Activated CD4-positive, alpha-beta T cell treated with anti-CD3 and anti-CD28 coated beads for 1 hour (primary cell): Measurements from ENCODE around the gene STARD13.

Experiments
- DNase-seq: peaks from one replicate; pipeline ENCODE4 v3.0.0-alpha.2; 2020

The STARD13 gene

DNA sequence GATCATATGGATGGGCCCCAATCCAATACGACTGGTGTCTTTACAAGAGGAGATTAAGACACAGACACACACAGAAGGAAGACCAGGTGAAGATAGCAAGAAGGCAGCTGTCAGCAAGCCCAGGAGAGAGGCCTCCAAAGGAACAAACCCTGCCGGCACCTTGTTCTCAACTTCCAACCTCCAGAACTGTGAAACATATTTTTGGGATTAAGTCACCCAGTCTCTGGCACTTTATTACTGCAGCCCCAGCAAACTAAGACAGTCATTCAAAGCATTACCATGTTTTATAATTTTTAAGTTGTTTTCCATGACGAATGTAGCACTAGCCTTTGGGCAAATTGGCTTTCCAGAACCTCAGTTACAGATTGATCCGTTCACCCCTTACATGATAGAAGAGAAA, 11.3 kb downstream of the STARD13 start:
- no peak for DNase-seq

DNA sequence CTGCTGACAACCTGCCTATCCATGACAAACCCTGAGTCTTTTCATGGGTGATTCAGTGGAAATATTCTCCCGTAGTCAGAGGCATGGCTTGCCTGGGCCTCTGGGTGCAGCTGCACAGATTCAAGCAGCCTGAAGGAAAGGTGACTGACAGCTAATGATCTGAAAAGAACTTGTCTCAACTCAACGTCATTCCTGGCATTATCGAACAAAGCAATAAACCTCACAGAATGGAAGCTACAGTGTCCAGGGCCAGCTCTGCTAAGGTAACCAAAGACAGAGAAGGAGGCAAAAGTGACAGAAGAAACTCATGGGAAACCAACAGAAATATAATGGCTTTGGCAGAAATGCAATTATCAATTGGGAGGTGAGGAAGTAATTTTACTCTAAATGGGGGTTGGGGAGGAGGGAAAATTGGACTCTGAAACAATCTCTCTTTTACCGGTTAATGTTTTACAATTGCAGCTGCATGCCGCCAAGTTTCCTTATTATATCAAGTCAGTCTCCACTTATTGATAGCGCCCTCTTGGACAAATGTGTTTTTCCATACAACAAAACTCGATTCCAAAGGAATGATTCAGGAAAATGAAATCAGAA, 12.9 kb downstream of the STARD13 start:
- DNase-seq: no peak

DNA sequence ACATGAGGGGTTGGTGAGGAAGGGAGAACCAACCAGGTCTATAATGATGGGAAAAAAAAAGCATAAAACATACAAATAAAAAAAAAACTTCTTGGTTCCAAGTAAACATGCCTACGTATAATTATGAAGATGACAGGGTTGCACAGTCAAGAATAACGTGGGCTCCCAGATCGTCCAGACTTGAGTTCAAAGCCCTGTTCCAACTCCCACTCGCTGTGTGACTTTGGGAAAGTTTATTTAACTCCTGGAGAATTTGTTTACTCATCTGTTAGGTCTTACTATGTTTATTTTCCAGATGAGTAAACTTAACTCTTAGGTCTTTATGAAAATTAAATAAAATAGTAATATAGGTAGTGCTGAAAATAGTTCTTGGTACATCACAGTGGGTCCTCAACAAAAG, 13.8 kb downstream of the STARD13 start:
- DNase-seq: no peak

DNA sequence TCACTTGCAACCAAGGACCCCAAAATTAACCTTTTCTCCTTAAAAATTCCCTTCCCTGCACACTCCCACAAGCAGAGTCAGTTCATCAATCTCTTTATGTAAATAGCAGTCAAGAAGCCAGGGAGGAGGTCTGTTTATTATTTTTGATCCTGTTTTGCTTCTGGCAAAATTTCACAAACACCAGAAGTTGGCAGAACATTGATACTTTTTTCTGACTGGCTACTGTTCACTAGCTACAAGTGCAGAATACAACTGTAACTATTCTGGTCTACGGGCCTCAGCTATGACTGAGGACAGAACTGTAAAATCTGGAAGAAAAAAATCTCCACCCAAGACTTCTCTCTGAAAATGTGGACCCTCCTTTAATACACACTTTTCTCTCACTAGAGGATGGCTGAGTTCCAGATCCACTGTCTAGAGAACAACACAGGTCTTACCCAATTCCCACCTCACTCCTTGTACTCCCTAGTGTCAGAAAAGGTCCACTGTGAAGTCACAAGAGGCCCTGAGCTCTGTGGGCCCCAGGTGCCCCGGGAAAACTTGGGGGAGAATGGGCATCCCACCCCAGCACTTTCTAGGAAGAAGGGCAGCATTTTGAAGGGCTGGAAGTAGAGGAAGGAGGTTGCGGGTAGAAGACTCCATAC, 14.5 kb downstream of the STARD13 start:
- DNase-seq: no peak

DNA sequence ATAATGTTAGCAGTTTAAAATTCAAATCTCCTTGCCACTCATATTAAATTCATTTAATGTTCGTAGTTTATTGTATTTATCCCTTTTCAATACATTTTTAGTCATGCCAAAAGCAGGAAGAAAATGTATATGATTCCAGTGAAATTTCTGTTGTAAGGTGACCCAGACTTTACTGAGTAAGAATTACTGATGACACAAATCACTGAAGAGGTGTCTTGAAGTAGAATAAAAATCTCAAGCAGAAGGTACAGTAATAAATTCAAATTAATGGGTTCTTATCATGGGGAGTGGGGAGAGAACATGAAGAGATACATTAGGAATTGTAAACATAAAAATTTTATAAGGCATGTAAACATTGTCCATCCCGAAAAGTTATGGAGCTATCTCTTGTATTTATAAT, 19.9 kb downstream of the STARD13 start:
- no peak for DNase-seq

DNA sequence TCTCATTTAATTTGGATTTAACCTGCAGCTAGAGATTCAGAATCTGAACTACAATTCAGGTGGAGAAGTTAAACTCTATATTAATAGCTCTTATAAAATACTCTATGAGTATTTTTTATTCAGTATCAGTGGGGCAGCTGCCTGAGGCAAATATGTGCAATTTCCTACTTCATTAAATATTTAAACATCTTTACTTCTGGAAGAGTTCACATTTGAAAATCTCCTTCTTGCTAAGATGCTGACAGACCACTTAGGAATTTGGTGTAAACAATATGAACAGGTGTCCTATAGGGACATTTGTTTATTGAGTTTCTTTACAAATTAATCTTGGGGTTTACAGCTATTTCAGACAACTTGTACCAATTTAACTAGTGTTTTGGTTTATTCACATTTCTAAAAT, 20.4 kb downstream of the STARD13 start:
- DNase-seq: no peak

DNA sequence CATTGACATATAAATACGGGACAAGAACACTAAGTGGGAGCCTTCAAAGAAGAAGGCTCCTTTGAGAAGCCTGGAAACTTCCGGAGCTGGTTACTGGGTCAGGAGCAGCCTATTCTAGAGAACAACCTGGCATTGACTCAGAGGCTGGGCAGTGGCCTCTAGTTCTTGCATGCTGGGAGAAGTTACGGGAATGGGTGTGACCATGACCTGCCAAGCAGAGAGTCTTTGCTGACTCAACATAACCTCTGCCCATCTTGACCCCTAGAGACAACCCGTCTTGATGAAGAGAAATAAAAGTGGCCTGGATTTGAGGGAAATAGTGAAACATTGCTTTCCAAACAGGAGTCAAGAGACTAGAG, 21.0 kb downstream of the STARD13 start:
- DNase-seq: no peak

DNA sequence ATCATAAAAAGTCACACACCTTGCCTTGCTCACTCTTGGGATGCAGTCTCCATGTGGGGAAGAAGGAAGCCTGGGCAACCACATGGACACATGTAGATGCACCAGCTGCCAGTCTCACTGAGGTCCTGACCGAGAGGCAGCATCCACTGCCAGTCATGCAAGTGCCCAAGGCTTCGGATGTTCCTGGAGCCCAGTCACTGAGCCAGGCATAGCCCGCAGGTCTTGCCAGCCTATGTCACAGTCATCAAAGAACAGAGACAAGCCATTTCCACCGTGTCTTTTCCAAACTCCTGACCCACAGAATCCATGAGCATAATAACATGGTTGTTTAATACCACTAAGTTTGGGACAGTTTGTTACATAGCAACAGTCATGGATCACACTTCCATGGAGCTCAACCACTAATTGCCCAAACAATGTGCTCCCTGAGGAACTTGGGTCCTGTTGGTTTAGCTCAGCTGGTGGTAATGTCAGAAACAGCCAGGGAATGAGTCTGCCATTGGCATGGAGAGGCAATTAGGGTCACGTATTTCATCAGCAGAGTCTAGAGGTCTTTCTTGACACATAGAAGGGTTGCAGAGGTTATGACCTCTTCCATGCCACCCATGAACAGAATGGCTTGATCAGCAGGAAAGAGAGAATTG, 21.5 kb downstream of the STARD13 start:
- no peak for DNase-seq

DNA sequence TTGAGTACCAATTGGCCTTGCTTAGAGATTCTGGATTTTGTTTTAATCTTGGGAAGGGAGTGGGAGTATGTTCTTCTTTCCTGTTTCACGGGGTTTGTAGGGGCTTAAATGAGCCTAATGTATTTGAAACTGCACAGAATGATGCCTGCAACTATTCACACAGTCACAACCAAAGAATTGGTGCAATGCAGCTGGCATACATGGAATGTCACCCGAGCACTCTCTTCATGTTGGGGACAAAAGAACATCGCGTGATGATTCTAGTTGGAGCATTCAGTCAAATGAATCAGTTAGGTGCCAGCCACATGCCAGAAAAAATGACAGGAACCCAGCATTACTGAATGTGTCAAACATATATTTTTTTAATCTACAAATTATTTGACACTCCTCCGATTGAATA, 22.1 kb downstream of the STARD13 start:
- DNase-seq: no peak

DNA sequence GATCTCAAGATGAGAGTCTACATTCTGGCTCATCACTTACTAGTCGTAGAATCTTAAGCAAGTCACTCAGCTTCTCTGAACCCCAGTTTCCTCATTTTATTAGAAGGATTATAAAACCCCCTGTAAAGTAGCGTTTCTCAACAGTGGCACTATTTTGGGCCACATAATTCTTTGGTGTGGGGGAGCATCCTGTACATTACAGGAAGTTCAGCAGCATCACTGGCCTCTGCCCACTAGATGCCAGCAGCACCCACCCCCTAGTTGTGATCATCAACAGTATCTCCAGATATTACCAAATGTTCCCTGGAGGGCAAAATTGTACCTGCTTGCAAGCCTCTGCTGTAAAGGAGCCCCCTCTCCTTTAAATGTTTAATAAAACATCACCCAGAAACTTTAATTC, 22.6 kb downstream of the STARD13 start:
- no peak for DNase-seq

DNA sequence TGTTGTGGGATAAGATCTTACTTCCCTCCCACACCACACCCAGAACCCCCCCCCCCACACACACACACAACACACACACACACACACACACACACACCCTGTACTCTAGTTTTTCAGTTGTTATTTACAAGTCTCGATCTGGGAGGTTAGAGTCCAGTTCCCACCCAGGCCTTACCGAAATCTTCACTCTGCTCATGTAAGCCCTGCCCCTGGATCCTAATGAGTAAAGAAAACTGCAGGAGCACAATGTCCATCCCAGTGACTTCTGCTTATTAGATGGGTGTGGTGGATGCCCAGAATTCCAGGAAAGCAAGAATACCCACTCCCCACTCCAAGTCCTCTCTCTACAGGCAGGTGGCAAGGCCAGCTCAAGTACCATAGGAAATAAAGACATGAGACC, 23.0 kb downstream of the STARD13 start:
- no peak for DNase-seq

DNA sequence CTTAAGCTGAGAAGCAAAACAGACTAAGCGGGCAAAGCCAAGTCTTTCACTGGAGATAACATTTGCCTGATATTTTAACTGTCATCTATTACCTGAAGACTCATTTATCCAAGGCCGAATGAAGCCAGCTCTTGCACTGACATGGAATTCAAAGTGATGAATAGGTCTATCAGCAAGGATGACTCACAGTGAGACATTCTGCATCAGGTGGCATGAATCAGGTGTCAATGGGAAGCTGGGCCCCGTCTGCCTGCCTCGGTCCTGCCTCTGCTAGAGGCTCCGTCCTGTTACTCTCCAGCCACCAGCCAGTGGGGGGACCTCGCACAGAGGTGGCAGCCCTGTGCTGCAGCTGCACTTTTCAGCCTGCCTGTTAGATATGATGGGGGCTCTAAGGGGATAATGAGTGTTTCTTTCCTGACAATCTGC, 23.5 kb downstream of the STARD13 start:
- no peak for DNase-seq

DNA sequence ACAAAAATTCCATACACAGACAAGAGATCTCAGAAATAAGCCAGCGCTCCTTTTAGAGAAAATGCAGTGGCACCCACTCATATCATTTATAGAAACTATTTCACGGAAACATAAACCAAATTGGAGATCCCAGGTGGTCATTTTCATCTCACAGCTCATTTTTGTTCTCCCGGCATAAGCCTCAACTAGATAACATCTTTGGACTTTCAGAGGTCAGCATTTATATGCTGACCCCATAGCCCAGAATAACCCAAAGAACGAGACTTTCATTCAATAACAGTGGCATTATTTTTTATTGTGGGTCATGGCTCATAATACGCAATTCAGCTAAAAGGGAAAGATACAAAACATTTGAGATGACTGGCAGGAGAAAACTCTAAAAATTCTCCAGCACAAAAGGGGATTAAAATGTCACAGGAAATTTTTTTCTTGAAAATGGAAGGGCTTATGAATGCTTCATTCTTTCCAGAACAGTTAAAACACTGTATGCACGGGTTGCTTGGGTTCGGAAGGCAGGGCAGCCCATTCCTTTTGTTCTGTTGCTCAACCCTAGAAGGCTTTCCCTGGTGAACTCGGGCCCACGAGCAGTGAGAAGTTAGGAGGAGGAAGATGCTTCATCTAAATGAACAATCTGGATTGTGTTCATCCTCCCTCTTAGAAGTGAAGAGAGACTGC, 24.0 kb downstream of the STARD13 start:
- DNase-seq: no peak

DNA sequence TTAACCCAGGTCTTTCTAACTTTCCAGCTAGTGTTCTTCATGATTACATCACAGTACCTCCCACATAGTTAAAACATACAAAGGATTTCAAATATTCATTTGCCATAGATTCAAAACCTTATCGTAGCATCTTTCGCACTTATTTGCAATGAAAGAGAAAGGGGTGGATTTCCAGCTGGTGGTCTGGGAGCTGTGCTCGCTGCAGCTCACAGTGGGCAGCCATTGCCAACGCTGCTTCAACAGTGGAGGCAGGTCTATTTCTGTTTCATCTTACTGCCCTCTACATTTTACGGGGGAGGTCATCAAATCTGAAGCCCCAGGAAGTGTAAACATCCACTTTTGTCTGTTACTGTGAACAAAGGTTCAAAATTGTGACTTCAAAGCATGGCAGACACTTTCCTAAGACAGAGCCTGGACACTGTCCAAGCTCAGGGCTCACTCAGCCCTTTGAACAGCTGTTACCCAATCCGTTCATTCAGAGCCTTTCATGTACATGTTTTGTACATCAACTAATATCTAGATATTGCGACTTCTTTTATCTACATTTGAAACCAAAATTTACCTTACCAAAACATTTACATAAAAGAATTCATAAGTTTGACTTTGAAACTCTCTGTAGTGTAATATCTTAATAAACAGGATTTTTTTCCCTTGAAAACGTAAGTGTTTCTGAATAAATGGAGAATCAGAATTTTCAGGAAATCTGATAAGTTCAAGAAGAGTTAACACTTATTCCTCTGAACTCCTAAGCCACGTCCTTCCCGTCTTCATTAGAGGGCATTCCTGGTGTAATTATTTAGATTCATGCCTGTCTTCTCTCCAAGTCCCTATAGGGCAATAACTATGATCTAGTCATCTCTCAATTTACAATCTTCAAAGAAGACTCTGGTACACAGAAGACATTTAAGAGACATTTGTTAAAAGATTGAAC, 25.1 kb downstream of the STARD13 start:
- no peak for DNase-seq

DNA sequence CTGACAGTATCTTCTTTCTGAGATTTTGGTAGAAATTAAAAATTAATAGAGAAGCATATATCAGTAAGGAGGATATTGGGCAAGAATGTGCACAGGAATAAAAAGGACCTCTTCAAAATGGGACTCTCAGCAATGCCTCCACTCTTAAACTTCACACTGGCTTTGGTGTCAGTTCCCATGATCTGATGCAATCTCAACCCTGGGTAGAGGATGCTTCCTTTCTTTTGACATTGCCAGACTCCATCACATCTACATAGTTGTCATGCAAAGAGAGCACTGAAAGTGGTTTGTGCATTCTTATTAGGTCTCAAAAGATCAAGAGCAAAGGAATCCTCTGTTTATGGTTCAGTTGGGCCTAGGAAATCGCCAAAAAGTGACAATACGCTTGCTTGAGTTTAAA, 26.3 kb downstream of the STARD13 start:
- no peak for DNase-seq

DNA sequence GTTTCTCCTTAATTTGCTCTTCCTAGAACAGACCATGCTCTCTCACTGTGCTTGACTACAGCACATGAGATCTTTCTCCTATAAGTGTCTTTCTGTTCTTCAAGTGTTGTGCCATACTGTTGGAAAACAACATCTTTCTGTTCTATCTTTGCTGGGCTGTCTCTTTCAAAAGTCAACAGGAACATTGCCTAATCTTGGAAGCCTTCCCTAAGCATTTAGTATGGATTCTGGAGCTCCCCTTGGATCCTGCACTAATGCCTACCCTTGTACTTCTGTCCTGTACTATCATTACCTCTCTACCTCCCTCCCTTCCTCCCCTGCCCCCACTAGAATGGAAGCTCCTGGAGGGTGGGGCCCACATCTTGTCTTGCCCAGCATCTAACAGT, 26.8 kb downstream of the STARD13 start:
- DNase-seq: no peak

DNA sequence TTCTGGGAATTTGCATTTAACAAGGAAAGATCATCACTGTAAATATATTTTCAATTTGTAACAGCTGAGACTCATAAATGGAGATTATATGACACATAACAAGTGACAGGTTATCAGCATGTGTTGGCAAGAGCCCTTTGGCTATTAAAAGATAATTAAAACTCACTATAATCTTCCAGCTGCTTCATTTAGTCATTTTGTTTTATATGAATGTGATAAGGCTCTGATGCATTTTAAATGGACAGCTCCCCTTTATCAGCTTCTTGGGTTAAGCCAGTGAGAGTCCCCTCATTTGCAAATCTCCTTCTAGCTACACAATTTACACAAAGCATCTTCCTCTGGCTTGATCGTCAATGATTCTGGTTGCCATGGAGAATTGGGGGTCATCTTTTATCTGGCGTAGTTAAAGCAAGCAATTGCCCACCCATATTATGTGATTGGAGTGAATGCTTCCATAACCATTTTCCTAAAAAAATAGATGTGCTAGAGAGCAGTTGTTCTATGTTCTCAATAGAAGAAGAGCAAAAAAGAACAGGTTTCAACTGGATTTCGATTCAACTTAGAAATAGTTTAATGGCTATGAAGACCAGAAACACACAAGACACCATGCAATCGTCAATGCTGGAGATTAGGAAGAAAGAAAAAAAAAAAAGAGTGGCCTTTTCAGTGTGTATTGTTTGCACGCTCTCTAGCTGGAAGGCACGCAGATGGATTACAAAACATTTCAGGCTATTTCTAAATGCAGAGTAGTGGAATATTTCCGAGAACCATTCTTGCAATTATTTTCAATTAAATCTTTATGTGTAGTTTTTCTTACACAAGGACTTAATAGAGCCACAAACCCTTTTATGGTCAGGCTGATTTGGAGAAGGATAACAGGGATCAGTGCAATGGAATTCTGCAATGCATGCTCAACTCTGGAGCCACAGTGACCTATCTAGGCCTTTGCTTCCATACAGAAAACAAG, 27.4 kb downstream of the STARD13 start:
- DNase-seq: no peak

DNA sequence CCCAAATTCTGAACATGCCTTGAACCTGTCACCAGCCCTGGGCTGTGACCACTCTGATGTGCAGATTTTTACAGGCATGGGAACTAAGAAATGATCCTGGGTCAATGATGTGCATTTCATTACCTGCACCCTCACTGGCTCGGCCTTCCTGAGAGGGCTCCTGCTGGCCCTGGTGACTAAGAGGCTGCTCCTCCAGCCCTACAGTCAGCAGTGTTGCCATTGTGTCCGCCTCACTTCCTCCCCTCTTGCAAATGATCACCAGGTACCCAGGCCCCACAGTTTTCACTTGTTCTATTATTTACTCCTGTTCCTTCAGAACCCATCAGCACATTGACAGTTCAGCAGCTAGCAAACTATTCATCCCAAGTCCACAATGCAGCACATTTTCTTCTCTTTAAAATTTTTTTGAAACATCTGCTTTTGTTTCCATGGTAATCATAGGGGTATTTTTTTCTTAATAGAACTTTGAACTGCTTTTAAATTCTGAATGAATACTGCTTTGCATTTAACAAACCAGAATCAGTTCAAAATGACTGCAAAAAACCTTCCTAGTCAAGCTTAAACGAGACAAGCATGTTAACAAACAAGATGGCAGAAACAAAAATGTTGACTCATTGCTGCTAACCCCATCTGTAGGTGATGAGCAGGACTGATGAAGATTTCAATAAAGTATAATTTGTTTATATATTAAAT, 29.3 kb downstream of the STARD13 start:
- no peak for DNase-seq

DNA sequence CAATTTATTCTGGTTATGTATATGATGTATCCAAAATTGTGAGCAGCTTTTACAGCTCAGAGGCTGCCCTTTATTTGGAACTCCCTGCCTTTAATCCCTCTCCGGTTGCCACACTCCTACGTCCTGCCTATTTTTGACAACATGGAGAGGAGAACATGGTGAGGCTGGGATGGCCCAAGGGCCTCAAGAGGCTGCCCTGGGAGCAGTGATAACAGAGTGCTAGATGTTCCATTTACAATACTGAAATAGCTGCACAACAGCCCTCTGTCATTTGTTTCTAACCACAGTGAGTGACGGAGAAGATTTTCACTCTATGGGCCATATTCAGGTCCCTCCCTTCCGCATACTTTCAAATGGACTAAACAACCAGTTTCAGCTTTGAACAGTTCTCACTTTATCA, 33.4 kb downstream of the STARD13 start:
- no peak for DNase-seq

DNA sequence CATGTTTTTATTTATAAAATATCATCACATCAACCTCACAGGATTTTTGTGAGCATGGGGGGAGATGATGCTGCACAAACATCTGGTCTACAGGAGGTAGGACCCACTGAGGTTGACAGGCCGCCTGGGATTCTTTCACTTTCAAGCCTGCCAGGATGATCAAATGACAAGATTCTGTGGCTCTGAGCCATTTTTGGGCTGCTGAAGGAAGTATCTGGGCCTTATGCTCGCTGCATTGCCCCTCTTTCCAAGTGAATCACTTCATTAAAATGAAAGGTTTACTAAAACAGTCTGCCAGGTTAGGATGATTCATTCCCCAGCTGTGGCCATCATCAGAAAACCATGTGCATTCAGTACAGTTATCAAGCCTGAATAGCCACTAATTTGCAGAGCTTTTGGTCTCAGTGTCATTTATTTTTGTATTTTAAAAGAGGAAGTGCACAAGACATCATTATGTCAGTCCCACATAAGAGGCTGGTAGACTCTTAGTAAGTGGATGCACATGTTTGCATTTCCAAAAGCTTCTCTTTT, 34.4 kb downstream of the STARD13 start:
- DNase-seq: no peak

DNA sequence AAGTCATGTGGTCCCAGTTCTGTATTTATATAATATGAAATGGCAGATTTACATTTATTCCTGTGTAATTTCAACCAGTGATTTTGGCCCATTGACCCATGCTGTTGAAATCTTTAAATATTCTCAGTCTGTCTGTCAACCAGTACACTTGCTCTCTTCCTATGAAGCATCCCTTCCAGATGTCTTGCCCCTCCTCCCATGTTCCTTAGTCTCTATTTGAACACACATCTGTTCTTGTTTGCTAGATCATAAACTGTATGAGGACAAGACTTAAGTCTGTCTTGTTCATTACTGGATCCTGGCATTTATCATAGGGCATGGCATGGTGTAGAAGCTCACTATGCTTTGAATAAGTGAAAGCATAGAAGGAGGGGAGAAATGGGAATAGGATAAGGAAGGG, 34.9 kb downstream of the STARD13 start:
- no peak for DNase-seq
